Testis (tissue), 3 donors: Measurements from ENCODE around the gene NETO2. TPM values are rescaled to one million over a fixed set of nuclear protein-coding genes. Genes with fewer than 3 reads are reported as not detected.

Experiments
- DNase-seq: peaks from one replicate; pipeline ENCODE4 v3.0.0-alpha.2; 2019
- H3K27ac ChIP-seq, 2 donors: fragments of 200-600 bp; sonication (generic); one replicate each; pipeline ENCODE4 v1.5.1; 2019
- H3K27me3 ChIP-seq: fragments of 200-600 bp; sonication (generic); one replicate; pipeline ENCODE4 v1.5.1; 2019
- H3K36me3 ChIP-seq: fragments of 200-600 bp; sonication (generic); one replicate; pipeline ENCODE4 v1.5.1; 2017; ENCODE audit warnings: low read depth; ENCODE audit errors: missing control alignments
- H3K4me1 ChIP-seq: fragments of 200-600 bp; sonication (generic); one replicate; pipeline ENCODE4 v1.5.1; 2019
- H3K4me3 ChIP-seq, 2 donors: fragments of 200-600 bp; sonication (generic); one replicate each; pipeline ENCODE4 v1.5.1; 2017 to 2019
- H3K9me3 ChIP-seq: fragments of 200-600 bp; sonication (generic); one replicate; pipeline ENCODE4 v1.5.1; 2017
- CTCF ChIP-seq, 3 experiments: fragments of 450-650 bp in 2 of 3; fragments of 200-600 bp in 1 of 3; sonication (generic) in 1 of 3; IDR thresholded peaks; one replicate each; pipeline ENCODE4 v1.5.1; 2016 to 2019; ENCODE audit warnings: antibody characterized with exemption in 3 of 3, mild to moderate bottlenecking in 2 of 3, moderate library complexity in 1 of 3
- POLR2A ChIP-seq: fragments of 450-650 bp; IDR thresholded peaks from one replicate; pipeline ENCODE4 v1.6.1; 2017; ENCODE audit warnings: antibody characterized with exemption, mild to moderate bottlenecking, moderate library complexity
- WGBS, 2 donors: methylation state at CpG; one replicate each; pipeline ENCODE4 v1.1.5; 2018; 5-methylcytosine and 5-hydroxymethylcytosine counted together
- intact Hi-C: fragments of 100-400 bp; cut with DNase I; formaldehyde crosslinking; loops from one replicate; pipeline ENCODE4 v1.15.1; 2023; ENCODE audit warnings: low total_unique reads
- polyA plus RNA-seq: library from polyadenylated mRNA; stranded (reverse); fragments of 350-450 nt; fragmentation: Illumina TruSeq; extraction: RNeasy Lipid Tissue Mini Kit (QIAGEN cat#74804); gene quantifications from one replicate; pipeline ENCODE4 v1.2.3, GENCODE V29; 2014; ENCODE audit warnings: low read depth, low replicate concordance; ENCODE audit not compliant: insufficient read depth
- total RNA-seq, 2 donors: library from RNA; depleted of rRNA; stranded (reverse); fragments of >200 nt; gene quantifications; one replicate each; pipeline ENCODE4 v1.2.3, GENCODE V29; 2016

Gene NETO2
- total and polyA plus RNA-seq, 3 donors from 2014 or later = 12.3 to 24.2 (median 23.5) TPM

GRCh38 chr16:47067203-47067602 is 76.5 kb downstream of the NETO2 start:
- H3K36me3 ChIP-seq = no peaks in the 10 kb centered on the region
- no peak overlapping the region for H3K4me3 ChIP-seq
- DNase-seq = no peak

GRCh38 chr16:47065766-47066688 is 77.7 kb downstream of the NETO2 start:
- Histone ChIP-seq H3K4me1 (no peaks in the 10 kb centered on the region), H3K9me3 (no peaks in the 10 kb centered on the region), H3K36me3 (no peaks in the 10 kb centered on the region), H3K4me3 (no peak overlapping the region), H3K27ac (no peak overlapping the region), H3K27me3 (no peaks in the 10 kb centered on the region)
- 67 to 68% methylated on average over 12 to 13 of the region's 13 CpGs for WGBS, 2 donors
- no peak for TF ChIP-seq POLR2A
- TF ChIP-seq CTCF (IDR thresholded peaks at IDR 0.05) = no peak
- no peak for DNase-seq
- intact Hi-C loops = no loop called here

More at GRCh38 chr16:47067203-47067602, 76.5 kb downstream of the NETO2 start:
- Histone ChIP-seq H3K27me3 (no peaks in the 10 kb centered on the region), H3K27ac (no peak overlapping the region), H3K4me1 (no peaks in the 10 kb centered on the region), H3K9me3 (no peaks in the 10 kb centered on the region)
- 91 to 96% methylated on average over 5 of the region's 5 CpGs for WGBS, 2 donors
- intact Hi-C loops = no loop called here
- no peak for TF ChIP-seq POLR2A
- no peak for TF ChIP-seq CTCF (IDR thresholded peaks at IDR 0.05)

GRCh38 chr16:47064775-47065174 is 79.0 kb downstream of the NETO2 start:
- H3K27ac ChIP-seq = no peak overlapping the region
- no peaks in the 10 kb centered on the region for H3K9me3 ChIP-seq
- intact Hi-C loops = no loop called here
- 90 to 92% methylated on average over 4 of the region's 4 CpGs for WGBS, 2 donors
- H3K4me1 ChIP-seq = no peaks in the 10 kb centered on the region
- no peak for TF ChIP-seq POLR2A
- no peak for TF ChIP-seq CTCF (IDR thresholded peaks at IDR 0.05)
- no peaks in the 10 kb centered on the region for H3K27me3 ChIP-seq
- H3K36me3 ChIP-seq = no peaks in the 10 kb centered on the region
- no peak overlapping the region for H3K4me3 ChIP-seq
- no peak for DNase-seq

GRCh38 chr16:47063011-47063724 is 80.6 kb downstream of the NETO2 start:
- TF ChIP-seq POLR2A (no peak), CTCF (IDR thresholded peaks at IDR 0.05) (no peak)
- H3K9me3 ChIP-seq = no peaks in the 10 kb centered on the region
- WGBS, 2 donors = 93 to 94% methylated on average over 7 of the region's 7 CpGs
- intact Hi-C loops = no loop called here
- H3K36me3 ChIP-seq = no peaks in the 10 kb centered on the region
- no peaks in the 10 kb centered on the region for H3K27me3 ChIP-seq
- no peak overlapping the region for H3K4me3 ChIP-seq
- no peaks in the 10 kb centered on the region for H3K4me1 ChIP-seq
- no peak overlapping the region for H3K27ac ChIP-seq
- DNase-seq = no peak
